GM15510 (cell line): ENCODE measurements around the gene SLC9A9.

ENCODE experiments used
- POLR2A ChIP-seq: IDR thresholded peaks from 3 replicates; pipeline ENCODE4 v1.6.1; 2011; ENCODE audit warnings: borderline replicate concordance; ENCODE audit not compliant: insufficient read length; ENCODE audit errors: extremely low read depth

SLC9A9 gene

DNA sequence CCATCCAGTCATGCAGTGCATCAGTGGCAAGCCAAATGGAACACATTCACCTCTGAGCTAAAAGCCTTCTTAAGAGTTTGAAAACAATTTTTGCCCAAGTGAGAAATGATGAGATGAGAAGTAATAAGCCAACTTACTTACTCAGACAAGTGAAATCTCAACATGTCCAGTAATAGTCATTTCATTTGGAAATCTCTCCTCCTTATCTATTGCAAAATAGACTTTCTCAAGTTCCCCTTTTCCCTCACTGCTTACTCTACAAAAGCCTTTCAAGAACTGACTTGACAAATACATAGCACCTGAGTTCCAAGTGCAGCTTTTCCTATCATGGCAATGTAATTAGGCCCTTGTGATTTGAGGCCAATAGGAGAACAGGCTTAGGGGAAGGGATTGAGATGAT is 282.3 kb downstream of the SLC9A9 start:
- no peak for TF ChIP-seq POLR2A

DNA sequence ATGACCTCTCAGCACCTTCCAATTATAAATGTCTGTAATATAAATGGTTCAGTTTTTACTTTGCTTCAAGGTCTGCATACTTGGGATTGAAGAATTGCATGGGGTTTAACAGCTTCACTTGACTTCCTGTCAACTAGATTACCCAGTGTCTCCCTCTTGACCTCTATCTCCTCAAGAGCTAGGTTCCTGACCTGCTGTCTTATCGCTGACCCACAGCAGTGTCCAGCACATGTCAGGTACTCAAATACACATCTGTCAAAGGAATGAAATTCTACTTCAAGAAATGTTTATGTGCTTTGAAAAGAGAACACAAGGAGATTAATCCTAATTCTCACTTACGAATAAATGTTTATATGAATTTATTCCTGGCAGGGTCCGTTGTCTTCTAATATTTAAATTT is 284.5 kb downstream of the SLC9A9 start:
- TF ChIP-seq POLR2A: no peak

- no peak for TF ChIP-seq POLR2A
Measured at GRCh38 chr3:143562789-143563188, 285.5 kb downstream of the SLC9A9 start.

- TF ChIP-seq POLR2A: no peak
Measured at GRCh38 chr3:143559296-143559695, 289.0 kb downstream of the SLC9A9 start.

DNA sequence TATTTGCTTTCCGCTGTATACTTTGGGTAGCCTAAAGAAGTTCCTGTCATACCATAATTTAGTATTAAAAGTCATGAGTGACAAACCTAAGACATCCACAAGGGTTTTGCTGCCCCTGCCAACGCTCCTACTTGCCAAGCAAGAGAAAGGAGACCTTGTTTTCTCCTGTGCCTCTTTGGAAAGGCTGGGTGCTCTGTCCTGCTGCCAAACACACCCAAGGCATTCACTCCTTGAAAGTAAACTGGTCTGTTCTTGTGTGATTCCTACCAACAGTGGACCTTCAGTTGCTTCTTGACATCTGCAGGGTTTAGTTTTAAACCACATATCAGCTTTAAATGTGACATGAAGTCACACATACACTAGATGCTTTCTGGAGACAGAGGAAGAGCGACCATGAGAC is 295.4 kb downstream of the SLC9A9 start:
- TF ChIP-seq POLR2A: no peak

DNA sequence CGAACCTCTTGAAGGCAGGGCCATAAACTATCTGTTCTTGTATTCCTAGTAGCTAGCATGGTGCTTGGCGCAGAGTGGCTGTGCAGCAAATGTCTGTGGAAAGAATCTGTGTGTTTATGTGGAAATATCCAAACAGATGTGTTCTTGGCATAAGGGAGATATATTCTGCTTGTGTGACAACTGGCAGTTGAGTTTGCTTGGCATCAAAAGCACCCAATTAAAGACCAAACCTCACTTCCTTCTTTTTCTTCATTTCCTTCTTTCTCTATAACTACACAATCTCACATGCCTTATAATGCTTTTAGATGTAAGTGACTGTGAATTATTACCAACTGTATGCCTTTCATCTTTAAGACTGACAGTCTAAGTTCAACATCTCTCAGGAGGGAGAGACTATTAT is 296.5 kb downstream of the SLC9A9 start:
- TF ChIP-seq POLR2A: no peak

GRCh38 chr3:143548861-143549497 is 299.3 kb downstream of the SLC9A9 start:
- no peak for TF ChIP-seq POLR2A

- no peak for TF ChIP-seq POLR2A
Measured at GRCh38 chr3:143548393-143548792, 299.9 kb downstream of the SLC9A9 start.

DNA sequence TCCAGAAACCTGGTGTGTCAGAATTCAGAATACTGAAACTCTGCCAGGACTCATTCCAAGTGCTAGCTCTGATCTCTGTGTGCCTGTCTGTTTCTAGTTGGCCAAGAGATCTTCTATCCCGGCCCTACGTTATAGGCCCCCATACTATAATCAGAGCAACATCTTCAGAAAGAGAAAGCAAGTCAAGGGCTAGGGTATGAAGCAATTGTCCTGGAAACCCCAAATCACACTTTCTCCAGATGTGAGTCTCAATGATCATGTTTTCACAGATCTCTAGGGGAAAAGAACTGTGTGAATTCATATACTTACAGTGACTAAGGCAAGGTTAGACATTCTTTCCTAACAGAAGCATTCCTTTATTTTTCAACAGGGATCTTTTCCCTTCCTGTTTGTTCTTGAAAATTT is 309.7 kb downstream of the SLC9A9 start:
- TF ChIP-seq POLR2A: no peak

DNA sequence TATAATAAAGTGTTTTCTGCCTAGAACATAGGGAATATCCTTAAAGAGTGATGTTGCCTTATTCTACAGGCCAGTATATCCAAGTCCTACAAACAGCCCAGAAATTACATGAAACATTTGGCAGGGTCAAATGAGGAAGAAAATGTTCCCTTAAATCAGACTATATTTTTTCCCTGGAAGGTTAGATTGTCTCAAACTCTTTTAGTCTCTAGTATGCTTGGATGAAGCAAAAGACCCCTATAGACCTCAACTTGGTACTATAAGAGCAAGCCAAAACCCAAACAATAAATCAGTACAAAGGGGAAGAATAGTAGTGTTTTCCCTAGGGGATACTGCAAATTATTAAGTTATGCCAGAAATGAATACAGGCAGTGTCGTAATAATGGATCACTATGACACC is 310.2 kb downstream of the SLC9A9 start:
- TF ChIP-seq POLR2A: no peak

DNA sequence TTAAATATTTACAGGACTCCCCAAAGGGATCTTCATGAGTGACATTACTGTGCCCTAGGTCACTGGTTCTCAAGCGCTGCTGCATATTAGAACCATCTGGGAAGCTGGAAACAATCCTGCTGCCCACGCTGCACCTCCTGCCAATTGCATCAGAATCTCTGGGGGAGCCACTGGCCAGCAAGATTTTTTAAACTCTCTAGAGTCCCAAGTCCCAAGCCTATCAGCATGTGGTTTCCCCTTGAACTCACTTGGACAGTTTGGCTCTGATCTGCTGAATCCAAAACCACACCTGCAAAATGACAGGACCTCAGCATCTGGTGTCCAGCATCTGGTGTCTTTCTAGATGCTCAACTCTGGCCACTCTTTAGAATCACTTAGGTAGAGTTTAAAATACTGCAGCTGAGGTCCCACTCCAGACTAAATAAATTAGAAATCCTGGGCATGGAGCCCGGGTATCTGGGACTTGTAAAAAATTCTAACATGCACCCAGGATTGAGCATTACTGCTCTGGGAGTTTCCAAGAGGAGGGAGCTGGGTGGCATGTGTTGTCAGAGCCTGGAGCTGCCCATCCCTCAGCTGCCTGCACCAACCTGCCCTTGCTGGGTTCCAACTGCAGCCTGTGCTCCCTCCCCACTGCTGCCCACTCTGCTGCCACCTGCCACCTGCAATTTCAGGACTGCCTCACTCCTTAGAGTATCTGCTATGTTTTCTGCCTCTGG is 311.3 kb downstream of the SLC9A9 start:
- TF ChIP-seq POLR2A: no peak

DNA sequence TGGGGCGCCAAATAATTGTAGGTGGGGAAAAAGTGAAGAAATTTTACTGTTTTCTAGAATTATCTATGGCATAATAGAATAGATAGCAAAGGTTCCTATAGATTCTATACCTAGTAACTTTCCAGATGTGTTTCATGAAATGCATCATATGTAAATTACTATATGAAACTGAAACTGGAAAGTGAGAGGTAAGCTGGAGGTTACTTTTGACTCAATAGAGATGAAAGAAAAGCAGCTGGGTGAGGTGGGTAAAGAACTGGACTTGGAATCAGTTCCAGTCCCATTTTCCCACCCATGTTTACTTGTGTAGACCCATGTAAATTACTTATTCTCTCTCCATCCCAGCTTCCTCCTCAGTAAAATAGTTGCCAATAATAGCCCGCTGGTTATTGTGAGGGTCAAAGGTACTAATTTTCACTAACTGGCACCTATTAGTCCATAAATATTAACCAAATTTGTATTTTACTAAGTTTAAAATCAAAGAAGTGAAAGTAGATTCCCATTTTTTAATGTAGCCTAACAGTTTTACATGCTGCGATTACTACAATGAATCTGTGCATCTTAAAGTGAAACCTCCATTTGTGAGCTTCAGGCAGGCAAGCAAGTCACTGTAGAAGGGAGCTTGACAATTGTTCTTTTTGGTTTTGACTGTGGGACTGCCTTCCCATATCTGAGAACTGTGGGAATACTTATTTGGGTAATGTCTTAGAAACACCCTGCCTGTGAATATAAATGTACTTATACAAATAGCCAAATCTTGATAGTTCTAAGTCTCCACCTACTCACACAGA is 312.1 kb downstream of the SLC9A9 start:
- no peak for TF ChIP-seq POLR2A

DNA sequence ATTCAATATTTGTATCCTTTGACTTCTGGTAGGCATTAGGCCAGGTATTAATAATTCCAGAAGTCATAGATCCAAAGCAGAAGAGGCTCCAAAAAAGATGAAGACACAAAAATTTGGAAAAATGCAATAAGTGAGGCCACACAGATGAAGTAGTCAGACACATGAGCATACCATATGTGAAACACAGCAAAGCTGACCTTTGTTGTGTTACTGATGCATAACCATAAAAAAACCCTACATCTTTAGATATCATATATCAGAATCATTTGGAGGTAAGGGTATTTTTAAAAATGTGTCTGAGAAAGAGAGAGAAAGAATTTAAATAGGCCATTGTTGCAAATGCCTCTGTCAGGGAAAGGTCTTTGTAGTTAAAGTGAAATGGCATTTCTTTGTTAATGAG is 314.9 kb downstream of the SLC9A9 start:
- TF ChIP-seq POLR2A: no peak

GRCh38 chr3:143532091-143532490 is 316.2 kb downstream of the SLC9A9 start:
- no peak for TF ChIP-seq POLR2A

DNA sequence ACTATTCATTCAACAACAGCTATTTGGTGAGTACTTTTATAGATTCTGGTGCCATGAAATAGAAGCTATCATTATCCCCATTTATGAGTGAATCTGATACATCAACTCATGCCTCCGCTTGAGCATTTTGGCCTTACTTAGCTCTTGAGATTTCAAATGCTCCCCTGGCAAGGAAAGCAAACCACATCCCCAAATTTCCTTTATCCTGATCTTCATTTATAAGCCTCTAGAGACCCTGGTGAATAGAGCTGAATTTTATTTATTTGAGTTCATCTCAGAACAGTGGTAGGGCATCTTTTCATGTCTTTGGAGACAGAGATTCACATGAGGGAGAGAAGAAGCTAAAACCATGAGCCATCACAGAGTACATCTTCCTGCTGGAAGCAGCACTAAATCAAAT is 317.2 kb downstream of the SLC9A9 start:
- TF ChIP-seq POLR2A: no peak

DNA sequence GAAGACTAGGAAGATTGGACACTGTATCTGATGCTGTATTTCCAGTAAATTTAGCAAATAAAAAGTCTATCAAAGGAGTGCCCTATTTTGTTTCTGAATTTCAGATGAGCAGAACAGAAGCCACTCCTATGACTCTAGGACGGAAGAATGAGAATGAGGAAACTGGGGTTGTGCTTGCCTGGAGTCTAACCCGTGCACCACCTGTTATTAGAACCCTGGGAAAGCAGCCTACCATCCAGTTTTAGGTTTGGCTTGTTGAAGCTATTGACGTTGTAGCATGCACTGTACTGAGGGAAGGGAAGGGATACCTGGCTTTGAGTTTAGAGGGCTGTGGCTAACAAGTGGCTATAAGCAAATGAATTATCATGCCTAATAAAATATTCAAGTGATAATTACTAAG is 318.5 kb downstream of the SLC9A9 start:
- no peak for TF ChIP-seq POLR2A

GRCh38 chr3:143529018-143529478 is 319.2 kb downstream of the SLC9A9 start:
- TF ChIP-seq POLR2A: no peak
